ENCODE data around the gene C1QTNF6.

Gene C1QTNF6

GRCh38 chr22:37137903-37138665, 50.0 kb downstream of the C1QTNF6 start:
- H3K9me3 Mint-ChIP-seq, result no peaks in the 10 kb centered on the region
- DNase-seq, result no peak
- no peaks in the 10 kb centered on the region for H3K36me3 Mint-ChIP-seq (ENCODE audit: low read depth)
- H3K4me3 Mint-ChIP-seq, result no peak overlapping the region
- TF ChIP-seq, protein P1, sequence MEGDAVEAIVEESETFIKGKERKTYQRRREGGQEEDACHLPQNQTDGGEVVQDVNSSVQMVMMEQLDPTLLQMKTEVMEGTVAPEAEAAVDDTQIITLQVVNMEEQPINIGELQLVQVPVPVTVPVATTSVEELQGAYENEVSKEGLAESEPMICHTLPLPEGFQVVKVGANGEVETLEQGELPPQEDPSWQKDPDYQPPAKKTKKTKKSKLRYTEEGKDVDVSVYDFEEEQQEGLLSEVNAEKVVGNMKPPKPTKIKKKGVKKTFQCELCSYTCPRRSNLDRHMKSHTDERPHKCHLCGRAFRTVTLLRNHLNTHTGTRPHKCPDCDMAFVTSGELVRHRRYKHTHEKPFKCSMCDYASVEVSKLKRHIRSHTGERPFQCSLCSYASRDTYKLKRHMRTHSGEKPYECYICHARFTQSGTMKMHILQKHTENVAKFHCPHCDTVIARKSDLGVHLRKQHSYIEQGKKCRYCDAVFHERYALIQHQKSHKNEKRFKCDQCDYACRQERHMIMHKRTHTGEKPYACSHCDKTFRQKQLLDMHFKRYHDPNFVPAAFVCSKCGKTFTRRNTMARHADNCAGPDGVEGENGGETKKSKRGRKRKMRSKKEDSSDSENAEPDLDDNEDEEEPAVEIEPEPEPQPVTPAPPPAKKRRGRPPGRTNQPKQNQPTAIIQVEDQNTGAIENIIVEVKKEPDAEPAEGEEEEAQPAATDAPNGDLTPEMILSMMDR (IDR thresholded peaks at IDR 0.05), result no peak
- no peak overlapping the region for H3K27ac Mint-ChIP-seq
- H3K4me1 Mint-ChIP-seq, result peaks cover 15% of the 10 kb centered on the region
- peaks cover 31% of the 10 kb centered on the region for H3K27me3 Mint-ChIP-seq (ENCODE audit: low read depth, poor library complexity)

DNA sequence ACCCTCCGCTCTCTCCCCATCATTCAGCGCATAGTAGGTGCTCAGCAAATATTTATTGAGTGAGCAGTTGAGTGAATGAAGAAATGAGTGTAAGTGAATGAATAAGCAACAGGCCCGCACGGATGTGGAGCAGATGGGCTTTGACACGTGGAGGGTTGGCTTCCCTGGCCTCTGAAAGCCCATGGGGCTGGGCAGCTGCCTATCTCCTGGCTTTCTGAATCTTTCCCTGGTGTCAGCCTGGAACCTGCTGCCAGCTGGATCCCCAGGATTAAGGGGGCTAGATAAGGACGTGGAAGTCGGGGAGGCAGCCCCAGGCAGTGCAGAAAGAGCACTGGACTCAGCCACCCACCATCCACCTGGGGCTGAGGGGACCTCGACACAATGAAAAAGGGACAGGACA, 50.9 kb downstream of the C1QTNF6 start:
- no peak overlapping the region for H3K27ac Mint-ChIP-seq
- DNase-seq, result no peak
- TF ChIP-seq, protein P1 (IDR thresholded peaks at IDR 0.05), result no peak
- H3K4me3 Mint-ChIP-seq, result no peak overlapping the region
- peaks cover 15% of the 10 kb centered on the region for H3K4me1 Mint-ChIP-seq
- no peaks in the 10 kb centered on the region for H3K36me3 Mint-ChIP-seq (ENCODE audit: low read depth)
- H3K9me3 Mint-ChIP-seq, result no peaks in the 10 kb centered on the region
- peaks cover 31% of the 10 kb centered on the region for H3K27me3 Mint-ChIP-seq (ENCODE audit: low read depth, poor library complexity)

DNA sequence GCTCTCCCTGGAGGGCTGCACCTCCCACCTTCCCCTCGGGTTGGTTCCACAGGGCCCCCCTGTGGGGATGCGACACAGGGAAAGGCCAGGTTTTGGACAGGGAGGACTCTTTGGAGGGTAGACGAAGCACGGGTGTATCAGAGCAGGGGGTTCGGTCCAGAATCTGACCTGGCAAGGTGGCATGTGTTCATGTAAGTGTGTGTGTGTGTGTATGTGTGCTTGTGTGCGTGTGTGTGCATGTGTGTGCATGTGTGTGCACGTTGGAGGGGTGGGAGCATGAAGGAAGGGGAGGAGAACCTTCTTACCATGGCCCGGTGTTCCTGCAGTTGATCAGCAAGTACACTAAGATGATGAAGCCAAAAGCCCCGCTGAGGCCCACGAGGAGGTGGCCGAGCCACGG, 53.0 kb downstream of the C1QTNF6 start:
- Mint-ChIP-seq H3K4me1 (peaks cover 21% of the 10 kb centered on the region), H3K36me3 (ENCODE audit: low read depth) (no peaks in the 10 kb centered on the region)

DNA sequence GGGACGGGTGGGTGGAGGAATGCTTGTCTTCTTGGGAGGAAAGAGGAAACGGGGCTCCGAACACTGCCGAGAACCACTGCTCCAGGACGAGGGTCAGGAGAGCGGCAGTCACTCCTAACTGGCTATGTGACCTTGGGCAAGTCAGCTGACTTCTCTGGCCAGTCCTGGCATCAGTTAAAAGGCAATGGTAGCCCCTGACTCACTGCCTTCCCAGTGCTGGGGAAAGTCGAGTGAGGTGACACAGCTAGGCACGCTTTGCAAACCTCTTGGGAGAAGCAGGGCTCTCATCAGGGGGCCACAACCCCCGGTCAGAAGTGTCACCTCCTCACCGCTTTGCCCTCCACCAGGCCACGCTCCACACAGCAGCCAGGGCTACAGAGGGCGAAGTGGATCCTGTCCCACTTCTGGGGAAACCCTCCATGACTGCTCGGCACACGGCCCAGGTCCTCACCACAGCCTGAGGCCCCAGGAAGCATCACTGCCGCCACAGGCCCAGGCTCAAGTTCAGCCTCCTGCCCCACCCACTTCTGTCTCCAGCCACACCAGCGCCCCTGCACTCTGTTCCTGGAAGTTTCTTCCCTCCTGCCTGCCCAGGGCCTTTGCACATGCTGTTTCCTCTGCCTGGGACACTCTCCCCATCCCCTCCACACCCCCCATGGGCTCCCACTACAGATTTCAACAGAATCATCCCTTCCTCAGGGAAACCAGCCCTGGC, 54.6 kb downstream of the C1QTNF6 start:
- no peaks in the 10 kb centered on the region for H3K9me3 Mint-ChIP-seq
- peaks cover 30% of the 10 kb centered on the region for H3K27me3 Mint-ChIP-seq (ENCODE audit: low read depth, poor library complexity)
- DNase-seq, result no peak
- H3K27ac Mint-ChIP-seq, result no peak overlapping the region
- peaks cover 26% of the 10 kb centered on the region for H3K4me1 Mint-ChIP-seq
- H3K36me3 Mint-ChIP-seq (ENCODE audit: low read depth), result no peaks in the 10 kb centered on the region
- TF ChIP-seq, protein P1 (IDR thresholded peaks at IDR 0.05), result no peak
- H3K4me3 Mint-ChIP-seq, result no peak overlapping the region

More for the DNA sequence above, 53.0 kb downstream of the C1QTNF6 start:
- Mint-ChIP-seq H3K4me3 (no peak overlapping the region), H3K27ac (no peak overlapping the region), H3K9me3 (no peaks in the 10 kb centered on the region), H3K27me3 (ENCODE audit: low read depth, poor library complexity) (peaks cover 30% of the 10 kb centered on the region)
- DNase-seq, result no peak
- TF ChIP-seq, protein P1 (IDR thresholded peaks at IDR 0.05), result no peak

GRCh38 chr22:37132773-37133172, 55.3 kb downstream of the C1QTNF6 start:
- no peak overlapping the region for H3K4me3 Mint-ChIP-seq
- no peaks in the 10 kb centered on the region for H3K9me3 Mint-ChIP-seq
- peaks cover 22% of the 10 kb centered on the region for H3K4me1 Mint-ChIP-seq
- no peaks in the 10 kb centered on the region for H3K36me3 Mint-ChIP-seq (ENCODE audit: low read depth)
- H3K27ac Mint-ChIP-seq, result no peak overlapping the region
- TF ChIP-seq, protein P1 (IDR thresholded peaks at IDR 0.05), result no peak
- DNase-seq, result no peak
- peaks cover 30% of the 10 kb centered on the region for H3K27me3 Mint-ChIP-seq (ENCODE audit: low read depth, poor library complexity)

All from nephron progenitor cell (in vitro differentiated cells).